NCI-H1105 treated with DMSO at 0.1 percent for 48 hours (cell line): ENCODE results near the gene OR10K2.

Experiments used
- DNase-seq: peaks from one replicate; lab custom pipeline; 2025; lab: John Stamatoyannopoulos, UW

Gene OR10K2

GRCh38 chr1:158371188-158371953 is 54.7 kb downstream of the OR10K2 start:
- no peak for DNase-seq
